Measurements from ENCODE around the gene BCAN.

Gene BCAN

GRCh38 chr1:156644146-156644545, 2.2 kb downstream of the BCAN start:
- DNase-seq, result no peak

GRCh38 chr1:156644640-156645039, 2.7 kb downstream of the BCAN start:
- no peak for DNase-seq

GRCh38 chr1:156645056-156645455, 3.1 kb downstream of the BCAN start:
- DNase-seq, result no peak

- DNase-seq, result no peak
Measured at GRCh38 chr1:156645666-156646065, 3.7 kb downstream of the BCAN start.

- no peak for DNase-seq
Measured at GRCh38 chr1:156646738-156647211, 4.9 kb downstream of the BCAN start.

- no peak for DNase-seq
Measured at GRCh38 chr1:156647351-156647750, 5.4 kb downstream of the BCAN start.

GRCh38 chr1:156648496-156648895, 6.6 kb downstream of the BCAN start:
- no peak for DNase-seq

- no peak for DNase-seq
Measured at GRCh38 chr1:156648951-156649350, 7.0 kb downstream of the BCAN start.

GRCh38 chr1:156652131-156652991, 10.4 kb downstream of the BCAN start:
- DNase-seq, result no peak

GRCh38 chr1:156652992-156653355, 11.1 kb downstream of the BCAN start:
- DNase-seq, result no peak

GRCh38 chr1:156654700-156655099, 12.8 kb downstream of the BCAN start:
- DNase-seq, result no peak

- no peak for DNase-seq
Measured at GRCh38 chr1:156655151-156655903, 13.4 kb downstream of the BCAN start.

- DNase-seq, result no peak
Measured at GRCh38 chr1:156655904-156656516, 14.1 kb downstream of the BCAN start.

- peak; percentile 61 for DNase-seq
Measured at GRCh38 chr1:156656806-156657740, 15.2 kb downstream of the BCAN start.

- no peak for DNase-seq
Measured at GRCh38 chr1:156657741-156658319, 15.9 kb downstream of the BCAN start.

- DNase-seq, result no peak
Measured at GRCh38 chr1:156658496-156658895, 16.6 kb downstream of the BCAN start.

- DNase-seq, result no peak
Measured at GRCh38 chr1:156658945-156659574, 17.1 kb downstream of the BCAN start.

GRCh38 chr1:156659661-156659987, 17.7 kb downstream of the BCAN start:
- DNase-seq, result no peak

- DNase-seq, result peak; percentile 91
Measured at GRCh38 chr1:156659988-156660751, 18.3 kb downstream of the BCAN start.

GRCh38 chr1:156660752-156661112, 18.8 kb downstream of the BCAN start:
- no peak for DNase-seq

Measured in NCI-H1092 treated with DMSO at 0.1 percent for 48 hours (cell line).